ENCODE data around the gene ANKRD16.

DNA sequence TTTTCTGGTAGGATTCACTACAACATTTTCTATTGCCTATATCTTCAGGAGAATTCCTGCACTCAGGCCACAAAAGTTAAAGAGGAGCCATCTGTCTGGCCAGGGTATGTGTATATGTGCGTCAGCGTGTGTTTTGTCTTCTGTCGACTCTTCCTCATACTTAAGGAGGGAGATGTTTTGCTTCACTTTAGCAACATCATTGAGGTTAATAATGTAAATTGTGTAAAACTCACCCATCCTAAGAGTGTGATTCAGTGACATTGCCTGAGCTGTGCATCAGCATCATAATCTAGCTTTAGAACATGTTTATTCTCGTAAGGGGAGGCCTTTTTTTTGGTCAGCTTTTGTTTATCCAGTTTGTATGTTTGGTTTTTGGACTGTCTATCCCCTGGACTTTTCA is 24.0 kb upstream of the ANKRD16 start:
- TF ChIP-seq, protein P1, sequence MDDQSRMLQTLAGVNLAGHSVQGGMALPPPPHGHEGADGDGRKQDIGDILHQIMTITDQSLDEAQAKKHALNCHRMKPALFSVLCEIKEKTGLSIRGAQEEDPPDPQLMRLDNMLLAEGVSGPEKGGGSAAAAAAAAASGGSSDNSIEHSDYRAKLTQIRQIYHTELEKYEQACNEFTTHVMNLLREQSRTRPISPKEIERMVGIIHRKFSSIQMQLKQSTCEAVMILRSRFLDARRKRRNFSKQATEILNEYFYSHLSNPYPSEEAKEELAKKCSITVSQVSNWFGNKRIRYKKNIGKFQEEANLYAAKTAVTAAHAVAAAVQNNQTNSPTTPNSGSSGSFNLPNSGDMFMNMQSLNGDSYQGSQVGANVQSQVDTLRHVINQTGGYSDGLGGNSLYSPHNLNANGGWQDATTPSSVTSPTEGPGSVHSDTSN (CRISPR knock-in tag; IDR thresholded peaks at IDR 0.05; ENCODE audit: borderline replicate concordance) = no peak
- TF ChIP-seq, protein P2, sequence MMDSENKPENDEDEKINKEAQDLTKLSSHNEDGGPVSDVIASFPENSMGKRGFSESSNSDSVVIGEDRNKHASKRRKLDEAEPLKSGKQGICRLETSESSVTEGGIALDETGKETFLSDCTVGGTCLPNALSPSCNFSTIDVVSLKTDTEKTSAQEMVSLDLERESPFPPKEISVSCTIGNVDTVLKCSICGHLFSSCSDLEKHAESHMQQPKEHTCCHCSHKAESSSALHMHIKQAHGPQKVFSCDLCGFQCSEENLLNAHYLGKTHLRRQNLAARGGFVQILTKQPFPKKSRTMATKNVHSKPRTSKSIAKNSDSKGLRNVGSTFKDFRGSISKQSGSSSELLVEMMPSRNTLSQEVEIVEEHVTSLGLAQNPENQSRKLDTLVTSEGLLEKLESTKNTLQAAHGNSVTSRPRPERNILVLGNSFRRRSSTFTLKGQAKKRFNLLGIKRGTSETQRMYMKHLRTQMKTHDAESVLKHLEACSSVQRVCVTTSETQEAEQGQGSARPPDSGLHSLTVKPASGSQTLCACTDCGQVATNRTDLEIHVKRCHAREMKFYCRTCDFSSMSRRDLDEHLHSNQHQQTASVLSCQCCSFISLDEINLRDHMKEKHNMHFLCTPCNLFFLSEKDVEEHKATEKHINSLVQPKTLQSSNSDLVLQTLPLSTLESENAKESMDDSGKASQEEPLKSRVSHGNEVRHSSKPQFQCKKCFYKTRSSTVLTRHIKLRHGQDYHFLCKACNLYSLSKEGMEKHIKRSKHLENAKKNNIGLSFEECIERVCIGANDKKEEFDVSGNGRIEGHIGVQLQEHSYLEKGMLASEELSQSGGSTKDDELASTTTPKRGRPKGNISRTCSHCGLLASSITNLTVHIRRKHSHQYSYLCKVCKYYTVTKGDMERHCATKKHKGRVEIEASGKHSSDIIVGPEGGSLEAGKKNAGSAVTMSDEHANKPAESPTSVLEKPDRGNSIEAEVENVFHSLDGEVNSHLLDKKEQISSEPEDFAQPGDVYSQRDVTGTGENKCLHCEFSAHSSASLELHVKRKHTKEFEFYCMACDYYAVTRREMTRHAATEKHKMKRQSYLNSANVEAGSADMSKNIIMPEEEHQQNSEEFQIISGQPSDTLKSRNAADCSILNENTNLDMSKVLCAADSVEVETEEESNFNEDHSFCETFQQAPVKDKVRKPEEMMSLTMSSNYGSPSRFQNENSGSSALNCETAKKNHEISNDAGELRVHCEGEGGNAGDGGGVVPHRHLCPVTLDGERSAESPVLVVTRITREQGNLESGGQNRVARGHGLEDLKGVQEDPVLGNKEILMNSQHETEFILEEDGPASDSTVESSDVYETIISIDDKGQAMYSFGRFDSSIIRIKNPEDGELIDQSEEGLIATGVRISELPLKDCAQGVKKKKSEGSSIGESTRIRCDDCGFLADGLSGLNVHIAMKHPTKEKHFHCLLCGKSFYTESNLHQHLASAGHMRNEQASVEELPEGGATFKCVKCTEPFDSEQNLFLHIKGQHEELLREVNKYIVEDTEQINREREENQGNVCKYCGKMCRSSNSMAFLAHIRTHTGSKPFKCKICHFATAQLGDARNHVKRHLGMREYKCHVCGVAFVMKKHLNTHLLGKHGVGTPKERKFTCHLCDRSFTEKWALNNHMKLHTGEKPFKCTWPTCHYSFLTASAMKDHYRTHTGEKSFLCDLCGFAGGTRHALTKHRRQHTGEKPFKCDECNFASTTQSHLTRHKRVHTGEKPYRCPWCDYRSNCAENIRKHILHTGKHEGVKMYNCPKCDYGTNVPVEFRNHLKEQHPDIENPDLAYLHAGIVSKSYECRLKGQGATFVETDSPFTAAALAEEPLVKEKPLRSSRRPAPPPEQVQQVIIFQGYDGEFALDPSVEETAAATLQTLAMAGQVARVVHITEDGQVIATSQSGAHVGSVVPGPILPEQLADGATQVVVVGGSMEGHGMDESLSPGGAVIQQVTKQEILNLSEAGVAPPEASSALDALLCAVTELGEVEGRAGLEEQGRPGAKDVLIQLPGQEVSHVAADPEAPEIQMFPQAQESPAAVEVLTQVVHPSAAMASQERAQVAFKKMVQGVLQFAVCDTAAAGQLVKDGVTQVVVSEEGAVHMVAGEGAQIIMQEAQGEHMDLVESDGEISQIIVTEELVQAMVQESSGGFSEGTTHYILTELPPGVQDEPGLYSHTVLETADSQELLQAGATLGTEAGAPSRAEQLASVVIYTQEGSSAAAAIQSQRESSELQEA (CRISPR knock-in tag; IDR thresholded peaks at IDR 0.05; ENCODE audit: not compliant biosample characterization) = no peak
- TF ChIP-seq, protein P3, sequence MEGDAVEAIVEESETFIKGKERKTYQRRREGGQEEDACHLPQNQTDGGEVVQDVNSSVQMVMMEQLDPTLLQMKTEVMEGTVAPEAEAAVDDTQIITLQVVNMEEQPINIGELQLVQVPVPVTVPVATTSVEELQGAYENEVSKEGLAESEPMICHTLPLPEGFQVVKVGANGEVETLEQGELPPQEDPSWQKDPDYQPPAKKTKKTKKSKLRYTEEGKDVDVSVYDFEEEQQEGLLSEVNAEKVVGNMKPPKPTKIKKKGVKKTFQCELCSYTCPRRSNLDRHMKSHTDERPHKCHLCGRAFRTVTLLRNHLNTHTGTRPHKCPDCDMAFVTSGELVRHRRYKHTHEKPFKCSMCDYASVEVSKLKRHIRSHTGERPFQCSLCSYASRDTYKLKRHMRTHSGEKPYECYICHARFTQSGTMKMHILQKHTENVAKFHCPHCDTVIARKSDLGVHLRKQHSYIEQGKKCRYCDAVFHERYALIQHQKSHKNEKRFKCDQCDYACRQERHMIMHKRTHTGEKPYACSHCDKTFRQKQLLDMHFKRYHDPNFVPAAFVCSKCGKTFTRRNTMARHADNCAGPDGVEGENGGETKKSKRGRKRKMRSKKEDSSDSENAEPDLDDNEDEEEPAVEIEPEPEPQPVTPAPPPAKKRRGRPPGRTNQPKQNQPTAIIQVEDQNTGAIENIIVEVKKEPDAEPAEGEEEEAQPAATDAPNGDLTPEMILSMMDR (CRISPR knock-in tag; IDR thresholded peaks at IDR 0.05) = no peak
- TF ChIP-seq, protein P4, sequence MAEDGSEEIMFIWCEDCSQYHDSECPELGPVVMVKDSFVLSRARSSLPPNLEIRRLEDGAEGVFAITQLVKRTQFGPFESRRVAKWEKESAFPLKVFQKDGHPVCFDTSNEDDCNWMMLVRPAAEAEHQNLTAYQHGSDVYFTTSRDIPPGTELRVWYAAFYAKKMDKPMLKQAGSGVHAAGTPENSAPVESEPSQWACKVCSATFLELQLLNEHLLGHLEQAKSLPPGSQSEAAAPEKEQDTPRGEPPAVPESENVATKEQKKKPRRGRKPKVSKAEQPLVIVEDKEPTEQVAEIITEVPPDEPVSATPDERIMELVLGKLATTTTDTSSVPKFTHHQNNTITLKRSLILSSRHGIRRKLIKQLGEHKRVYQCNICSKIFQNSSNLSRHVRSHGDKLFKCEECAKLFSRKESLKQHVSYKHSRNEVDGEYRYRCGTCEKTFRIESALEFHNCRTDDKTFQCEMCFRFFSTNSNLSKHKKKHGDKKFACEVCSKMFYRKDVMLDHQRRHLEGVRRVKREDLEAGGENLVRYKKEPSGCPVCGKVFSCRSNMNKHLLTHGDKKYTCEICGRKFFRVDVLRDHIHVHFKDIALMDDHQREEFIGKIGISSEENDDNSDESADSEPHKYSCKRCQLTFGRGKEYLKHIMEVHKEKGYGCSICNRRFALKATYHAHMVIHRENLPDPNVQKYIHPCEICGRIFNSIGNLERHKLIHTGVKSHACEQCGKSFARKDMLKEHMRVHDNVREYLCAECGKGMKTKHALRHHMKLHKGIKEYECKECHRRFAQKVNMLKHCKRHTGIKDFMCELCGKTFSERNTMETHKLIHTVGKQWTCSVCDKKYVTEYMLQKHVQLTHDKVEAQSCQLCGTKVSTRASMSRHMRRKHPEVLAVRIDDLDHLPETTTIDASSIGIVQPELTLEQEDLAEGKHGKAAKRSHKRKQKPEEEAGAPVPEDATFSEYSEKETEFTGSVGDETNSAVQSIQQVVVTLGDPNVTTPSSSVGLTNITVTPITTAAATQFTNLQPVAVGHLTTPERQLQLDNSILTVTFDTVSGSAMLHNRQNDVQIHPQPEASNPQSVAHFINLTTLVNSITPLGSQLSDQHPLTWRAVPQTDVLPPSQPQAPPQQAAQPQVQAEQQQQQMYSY (CRISPR knock-in tag; IDR thresholded peaks at IDR 0.05) = no peak
- no peak for TF ChIP-seq HOXA7 (CRISPR knock-in tag; IDR thresholded peaks at IDR 0.05)
- TF ChIP-seq POLR2A (IDR thresholded peaks at IDR 0.05; ENCODE audit: insufficient read depth in 1 of 2, low read depth in 2 of 2, low read length in 2 of 2) = no peak
- no peak for TF ChIP-seq ETV6 (CRISPR knock-in tag; conservative IDR thresholded peaks at IDR 0.05)
- TF ChIP-seq SIN3A (IDR thresholded peaks at IDR 0.05; ENCODE audit: borderline replicate concordance, low read depth, low read length) = no peak
- TF ChIP-seq, protein P5, sequence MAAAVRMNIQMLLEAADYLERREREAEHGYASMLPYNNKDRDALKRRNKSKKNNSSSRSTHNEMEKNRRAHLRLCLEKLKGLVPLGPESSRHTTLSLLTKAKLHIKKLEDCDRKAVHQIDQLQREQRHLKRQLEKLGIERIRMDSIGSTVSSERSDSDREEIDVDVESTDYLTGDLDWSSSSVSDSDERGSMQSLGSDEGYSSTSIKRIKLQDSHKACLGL (CRISPR knock-in tag; IDR thresholded peaks at IDR 0.05) = no peak
- no peak for TF ChIP-seq ZNF335 (CRISPR knock-in tag; IDR thresholded peaks at IDR 0.05)
- TF ChIP-seq DNMT1 (CRISPR knock-in tag; IDR thresholded peaks at IDR 0.05) = no peak
- TF ChIP-seq ESRRA (CRISPR knock-in tag; IDR thresholded peaks at IDR 0.05; ENCODE audit: low read depth) = no peak
- TF ChIP-seq, protein P6, sequence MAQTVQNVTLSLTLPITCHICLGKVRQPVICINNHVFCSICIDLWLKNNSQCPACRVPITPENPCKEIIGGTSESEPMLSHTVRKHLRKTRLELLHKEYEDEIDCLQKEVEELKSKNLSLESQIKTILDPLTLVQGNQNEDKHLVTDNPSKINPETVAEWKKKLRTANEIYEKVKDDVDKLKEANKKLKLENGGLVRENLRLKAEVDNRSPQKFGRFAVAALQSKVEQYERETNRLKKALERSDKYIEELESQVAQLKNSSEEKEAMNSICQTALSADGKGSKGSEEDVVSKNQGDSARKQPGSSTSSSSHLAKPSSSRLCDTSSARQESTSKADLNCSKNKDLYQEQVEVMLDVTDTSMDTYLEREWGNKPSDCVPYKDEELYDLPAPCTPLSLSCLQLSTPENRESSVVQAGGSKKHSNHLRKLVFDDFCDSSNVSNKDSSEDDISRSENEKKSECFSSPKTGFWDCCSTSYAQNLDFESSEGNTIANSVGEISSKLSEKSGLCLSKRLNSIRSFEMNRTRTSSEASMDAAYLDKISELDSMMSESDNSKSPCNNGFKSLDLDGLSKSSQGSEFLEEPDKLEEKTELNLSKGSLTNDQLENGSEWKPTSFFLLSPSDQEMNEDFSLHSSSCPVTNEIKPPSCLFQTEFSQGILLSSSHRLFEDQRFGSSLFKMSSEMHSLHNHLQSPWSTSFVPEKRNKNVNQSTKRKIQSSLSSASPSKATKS (CRISPR knock-in tag; IDR thresholded peaks at IDR 0.05) = no peak
- no peak for TF ChIP-seq SRF (IDR thresholded peaks at IDR 0.05; ENCODE audit: low read depth, low read length)
